GM20000 (cell line): ENCODE measurements around the gene CLEC4C.

Experiments used
- DNase-seq: peaks from one replicate; pipeline ENCODE4 v3.0.0; 2012; ENCODE audit warnings: low spot score
- CTCF ChIP-seq: IDR thresholded peaks from 2 replicates; pipeline ENCODE4 v1.5.1; 2012; ENCODE audit warnings: mild to moderate bottlenecking, control low read depth; ENCODE audit errors: extremely low read depth, missing control alignments

Gene CLEC4C

GRCh38 chr12:7716381-7716780, 30.8 kb downstream of the CLEC4C start:
- peak; percentile 4 for TF ChIP-seq CTCF
- peak; percentile 33 for DNase-seq

- TF ChIP-seq CTCF: no peak
- DNase-seq: no peak
Observed at GRCh38 chr12:7712841-7713442, 34.2 kb downstream of the CLEC4C start.

- TF ChIP-seq CTCF: no peak
- no peak for DNase-seq
Observed at GRCh38 chr12:7711133-7711532, 36.0 kb downstream of the CLEC4C start, which contains the start of gene DPPA3. Gene DPPA3, plus strand, starts transcription at chr12:7711433. Its CDS starts 138 bp downstream, at chr12:7711571.

GRCh38 chr12:7709969-7710675, 37.1 kb downstream of the CLEC4C start:
- DNase-seq: no peak
- TF ChIP-seq CTCF: no peak

GRCh38 chr12:7705846-7706245, 41.3 kb downstream of the CLEC4C start:
- TF ChIP-seq CTCF: no peak
- DNase-seq: no peak

GRCh38 chr12:7695566-7696197, 51.5 kb downstream of the CLEC4C start, which contains the start of gene GDF3:
Gene GDF3, minus strand, starts transcription at chr12:7695775. Its CDS starts 47 bp downstream, at chr12:7695728.
- TF ChIP-seq CTCF: no peak
- no peak for DNase-seq

GRCh38 chr12:7695237-7695560, 52.0 kb downstream of the CLEC4C start:
- DNase-seq: no peak
- no peak for TF ChIP-seq CTCF
